Astrocyte (in vitro differentiated cells and primary cell): ENCODE results near the gene ROBO2. TPM values are rescaled to one million over a fixed set of nuclear protein-coding genes. Genes with fewer than 3 reads are reported as not detected.

Experiments
- DNase-seq: peaks from one replicate; pipeline ENCODE4 v3.0.0-alpha.2; 2010; ENCODE audit warnings: low read depth
- FAIRE-seq: peaks from 2 replicates; lab custom pipeline; 2011; peaks lifted over from hg19 to GRCh38; lab: Jason Lieb, UNC
- H2AFZ ChIP-seq: 2 replicates; pipeline ENCODE4 v1.6.0; 2012; ENCODE audit warnings: low read depth, low read length, inconsistent platforms
- H3K27ac ChIP-seq: 2 replicates; pipeline ENCODE4 v1.5.1; 2011; ENCODE audit warnings: low read depth, low read length, inconsistent platforms
- H3K27me3 ChIP-seq: 2 replicates; pipeline ENCODE4 v1.6.0; 2011; ENCODE audit warnings: low read length, inconsistent platforms; ENCODE audit not compliant: insufficient read depth
- H3K36me3 ChIP-seq: 2 replicates; pipeline ENCODE4 v1.5.1; 2011; ENCODE audit warnings: low read length, inconsistent platforms; ENCODE audit not compliant: insufficient read depth
- H3K4me1 ChIP-seq: 2 replicates; pipeline ENCODE4 v1.5.1; 2011; ENCODE audit warnings: low read length, inconsistent platforms; ENCODE audit not compliant: insufficient read depth
- H3K4me2 ChIP-seq: 2 replicates; pipeline ENCODE4 v1.6.0; 2012; ENCODE audit warnings: low read length, inconsistent platforms
- H3K4me3 ChIP-seq: 2 replicates; pipeline ENCODE4 v1.5.1; 2011; ENCODE audit warnings: low read depth, mild to moderate bottlenecking, low read length, inconsistent platforms; ENCODE audit not compliant: insufficient read depth
- H3K79me2 ChIP-seq: 2 replicates; pipeline ENCODE4 v1.6.0; 2012; ENCODE audit warnings: mild to moderate bottlenecking, low read length, inconsistent platforms; ENCODE audit not compliant: insufficient read depth
- H3K9ac ChIP-seq: 2 replicates; pipeline ENCODE4 v1.6.0; 2012; ENCODE audit warnings: mild to moderate bottlenecking, low read length, inconsistent platforms
- H3K9me3 ChIP-seq: 2 replicates; pipeline ENCODE4 v1.5.1; 2012; ENCODE audit warnings: low read depth, mild to moderate bottlenecking, low read length, inconsistent platforms; ENCODE audit not compliant: insufficient read depth
- H4K20me1 ChIP-seq: 2 replicates; pipeline ENCODE4 v1.6.0; 2012; ENCODE audit warnings: low read length, inconsistent platforms; ENCODE audit not compliant: insufficient read depth
- H3K27ac Mint-ChIP-seq: one replicate; pipeline ENCODE4 v1.8.0; 2021; ENCODE audit warnings: mild to moderate bottlenecking, mixed read lengths; ENCODE audit not compliant: unreplicated experiment
- H3K27me3 Mint-ChIP-seq: one replicate; pipeline ENCODE4 v1.8.0; 2021; ENCODE audit warnings: low read depth, mixed read lengths; ENCODE audit not compliant: unreplicated experiment
- H3K36me3 Mint-ChIP-seq: one replicate; pipeline ENCODE4 v1.8.0; 2021; ENCODE audit warnings: low read depth, mixed read lengths; ENCODE audit not compliant: unreplicated experiment
- H3K4me1 Mint-ChIP-seq: one replicate; pipeline ENCODE4 v1.8.0; 2021; ENCODE audit warnings: low read depth, mixed read lengths; ENCODE audit not compliant: unreplicated experiment
- H3K4me3 Mint-ChIP-seq: one replicate; pipeline ENCODE4 v1.8.0; 2021; ENCODE audit warnings: mild to moderate bottlenecking, moderate library complexity, mixed read lengths; ENCODE audit not compliant: unreplicated experiment
- H3K9me3 Mint-ChIP-seq: one replicate; pipeline ENCODE4 v1.8.0; 2021; ENCODE audit warnings: mild to moderate bottlenecking, mixed read lengths; ENCODE audit not compliant: unreplicated experiment
- CTCF ChIP-seq: IDR thresholded peaks from 2 replicates; pipeline ENCODE4 v1.5.1; 2011; ENCODE audit warnings: low read depth, mild to moderate bottlenecking, inconsistent platforms, low read length, moderate library complexity; ENCODE audit not compliant: insufficient read depth
- EZH2 ChIP-seq: IDR thresholded peaks from 2 replicates; pipeline ENCODE4 v1.6.1; 2012; ENCODE audit warnings: mild to moderate bottlenecking, low read length, inconsistent platforms; ENCODE audit not compliant: insufficient read depth
- total RNA-seq: library from RNA; stranded (reverse); gene quantifications from 2 replicates; pipeline ENCODE4 v1.2.1, GENCODE V29; 2021

Gene ROBO2
- total RNA-seq, 1 donor from 2014 or later: 1.4 TPM

- Histone ChIP-seq H3K27ac (no peak overlapping the region), H4K20me1 (no peaks in the 10 kb centered on the region), H3K36me3 (no peaks in the 10 kb centered on the region), H3K4me1 (no peaks in the 10 kb centered on the region), H3K27me3 (no peaks in the 10 kb centered on the region), H3K4me3 (no peak overlapping the region), H3K9me3 (no peaks in the 10 kb centered on the region), H3K79me2 (no peaks in the 10 kb centered on the region), H2AFZ (no peak overlapping the region), H3K9ac (no peak overlapping the region), H3K4me2 (no peak overlapping the region)
- DNase-seq (no peak), FAIRE-seq (no peak)
- H3K27me3 Mint-ChIP-seq: no peaks in the 10 kb centered on the region
- H3K4me3 Mint-ChIP-seq: no peak overlapping the region
- H3K36me3 Mint-ChIP-seq: no peaks in the 10 kb centered on the region
- H3K9me3 Mint-ChIP-seq: no peaks in the 10 kb centered on the region
- H3K4me1 Mint-ChIP-seq: no peaks in the 10 kb centered on the region
- H3K27ac Mint-ChIP-seq: no peak overlapping the region
- TF ChIP-seq EZH2 (no peak), CTCF (no peak)
Measured at GRCh38 chr3:77222701-77223100, 182.8 kb downstream of the ROBO2 start.

- DNase-seq (no peak), FAIRE-seq (no peak)
- Mint-ChIP-seq H3K9me3 (no peaks in the 10 kb centered on the region), H3K4me3 (no peak overlapping the region), H3K27me3 (no peaks in the 10 kb centered on the region), H3K27ac (no peak overlapping the region), H3K4me1 (no peaks in the 10 kb centered on the region), H3K36me3 (no peaks in the 10 kb centered on the region)
- Histone ChIP-seq H4K20me1 (no peaks in the 10 kb centered on the region), H2AFZ (no peak overlapping the region), H3K36me3 (no peaks in the 10 kb centered on the region), H3K27ac (no peak overlapping the region), H3K9me3 (no peaks in the 10 kb centered on the region), H3K27me3 (no peaks in the 10 kb centered on the region), H3K4me3 (no peak overlapping the region), H3K79me2 (no peaks in the 10 kb centered on the region), H3K4me2 (no peak overlapping the region), H3K9ac (no peak overlapping the region), H3K4me1 (no peaks in the 10 kb centered on the region)
- no peak for TF ChIP-seq CTCF
- TF ChIP-seq EZH2: no peak
Measured at GRCh38 chr3:77227567-77227966, 187.7 kb downstream of the ROBO2 start.

- H3K27ac ChIP-seq: no peak overlapping the region
- no peak overlapping the region for H2AFZ ChIP-seq
- no peaks in the 10 kb centered on the region for H3K27me3 ChIP-seq
- H3K4me3 Mint-ChIP-seq: no peak overlapping the region
- no peak overlapping the region for H3K9ac ChIP-seq
- H3K4me1 ChIP-seq: no peaks in the 10 kb centered on the region
- H3K4me3 ChIP-seq: no peak overlapping the region
- no peaks in the 10 kb centered on the region for H4K20me1 ChIP-seq
- no peaks in the 10 kb centered on the region for H3K79me2 ChIP-seq
- no peaks in the 10 kb centered on the region for H3K36me3 Mint-ChIP-seq
- no peak overlapping the region for H3K4me2 ChIP-seq
- H3K4me1 Mint-ChIP-seq: no peaks in the 10 kb centered on the region
- no peaks in the 10 kb centered on the region for H3K9me3 ChIP-seq
- H3K9me3 Mint-ChIP-seq: no peaks in the 10 kb centered on the region
- TF ChIP-seq CTCF (no peak), EZH2 (no peak)
- FAIRE-seq: no peak
- H3K36me3 ChIP-seq: no peaks in the 10 kb centered on the region
- DNase-seq: no peak
- no peaks in the 10 kb centered on the region for H3K27me3 Mint-ChIP-seq
- no peak overlapping the region for H3K27ac Mint-ChIP-seq
Measured at GRCh38 chr3:77232557-77232956, 192.7 kb downstream of the ROBO2 start.
